Urinary bladder (tissue), 4 donors: Measurements from ENCODE around the gene GPC6. TPM values are rescaled to one million over a fixed set of nuclear protein-coding genes. Genes with fewer than 3 reads are reported as not detected.

ENCODE experiments used
- DNase-seq: peaks from one replicate; pipeline ENCODE4 v3.0.0-alpha.2; 2015; ENCODE audit errors: extremely low spot score
- H3K27ac ChIP-seq: one replicate; pipeline ENCODE4 v1.5.1; 2013; ENCODE audit warnings: low read depth, mild to moderate bottlenecking, moderate library complexity
- H3K36me3 ChIP-seq: one replicate; pipeline ENCODE4 v1.6.1; 2013; ENCODE audit warnings: mild to moderate bottlenecking, moderate library complexity; ENCODE audit not compliant: insufficient read depth
- H3K4me1 ChIP-seq: one replicate; pipeline ENCODE4 v1.6.1; 2013; ENCODE audit warnings: mild to moderate bottlenecking, moderate library complexity; ENCODE audit not compliant: insufficient read depth
- H3K4me3 ChIP-seq: one replicate; pipeline ENCODE4 v1.5.1; 2013; ENCODE audit warnings: low read depth, low read length
- WGBS: extraction: QIAGEN DNeasy Blood & Tissue Kit; methylation state at CpG from one replicate; pipeline ENCODE4 v1.1.7; 2013; 5-methylcytosine and 5-hydroxymethylcytosine counted together
- polyA plus RNA-seq: library from polyadenylated mRNA; stranded (reverse); fragments of 200-250 nt; gene quantifications from one replicate; pipeline ENCODE4 v1.2.3, GENCODE V29; 2013
- total RNA-seq: library from RNA; depleted of rRNA; stranded (reverse); fragments of >200 nt; gene quantifications from one replicate; pipeline ENCODE4 v1.2.3, GENCODE V29; 2014
- donor health status: healthy with polysubstance abuse.
- donor health status: healthy.

Gene GPC6
- total and polyA plus RNA-seq, 2 donors, result 8.8 to 126 TPM

DNA sequence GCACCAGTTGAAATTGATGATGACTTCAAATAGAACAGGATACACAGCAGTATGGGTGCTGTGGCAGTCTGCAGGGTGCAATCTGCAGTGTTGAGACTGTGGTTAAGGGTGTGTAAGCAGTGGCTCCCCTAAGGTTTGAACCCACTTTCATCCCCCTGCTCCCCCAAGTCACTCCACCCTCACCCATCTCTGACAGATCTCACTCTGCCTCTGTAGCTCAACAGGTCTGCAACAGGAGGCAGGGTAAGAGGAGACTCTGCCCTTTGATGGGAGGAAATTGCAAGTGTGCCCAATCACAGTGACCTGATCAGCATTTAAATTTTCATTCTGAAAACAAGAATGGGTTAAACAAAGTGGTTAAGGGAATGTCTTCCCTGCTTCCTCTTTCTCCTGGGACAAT, 1160.4 kb downstream of the GPC6 start:
- H3K36me3 ChIP-seq, result no peaks in the 10 kb centered on the region
- H3K4me1 ChIP-seq, result no peaks in the 10 kb centered on the region
- H3K4me3 ChIP-seq, result no peak overlapping the region
- DNase-seq, result no peak
- H3K27ac ChIP-seq, result no peak overlapping the region

DNA sequence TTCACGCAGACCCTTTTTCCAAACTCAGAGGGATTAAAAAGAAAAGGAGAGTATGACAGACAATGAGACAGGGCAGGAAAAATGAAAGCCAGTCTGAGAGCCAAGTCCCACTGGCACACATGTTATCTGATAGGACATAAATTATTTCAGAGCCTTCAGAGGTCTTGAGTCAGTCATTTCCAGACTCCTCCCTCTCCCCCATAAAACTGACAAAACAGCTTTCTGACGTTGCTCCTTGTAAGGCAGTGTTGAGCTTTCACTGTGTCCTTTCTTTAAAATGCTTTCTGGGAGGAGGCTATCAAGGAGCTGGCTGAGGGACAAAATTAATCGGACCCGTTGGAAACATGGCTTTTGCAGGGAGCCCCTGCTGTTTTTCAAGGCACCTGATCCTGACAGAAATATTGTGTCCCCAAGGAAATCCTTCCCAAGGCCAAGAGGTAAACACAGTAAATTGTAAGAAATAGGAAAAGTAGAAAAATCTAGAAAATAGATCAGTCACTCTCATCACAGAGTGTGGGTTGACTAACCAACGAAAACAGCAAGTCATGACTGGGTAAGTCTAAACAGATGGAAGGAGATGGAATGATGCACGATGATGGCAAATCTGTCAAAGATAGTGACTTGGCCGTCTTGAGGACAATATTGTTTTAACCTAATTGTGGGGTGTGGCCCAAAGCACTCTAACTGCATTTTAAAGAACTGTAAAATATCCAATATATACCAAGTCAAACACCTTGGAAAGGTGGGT, 1163.2 kb downstream of the GPC6 start:
- Histone ChIP-seq H3K4me3 (no peak overlapping the region), H3K4me1 (no peaks in the 10 kb centered on the region), H3K36me3 (no peaks in the 10 kb centered on the region), H3K27ac (no peak overlapping the region)
- DNase-seq, result no peak
- 41% methylated on average over 7 of the region's 7 CpGs for WGBS

DNA sequence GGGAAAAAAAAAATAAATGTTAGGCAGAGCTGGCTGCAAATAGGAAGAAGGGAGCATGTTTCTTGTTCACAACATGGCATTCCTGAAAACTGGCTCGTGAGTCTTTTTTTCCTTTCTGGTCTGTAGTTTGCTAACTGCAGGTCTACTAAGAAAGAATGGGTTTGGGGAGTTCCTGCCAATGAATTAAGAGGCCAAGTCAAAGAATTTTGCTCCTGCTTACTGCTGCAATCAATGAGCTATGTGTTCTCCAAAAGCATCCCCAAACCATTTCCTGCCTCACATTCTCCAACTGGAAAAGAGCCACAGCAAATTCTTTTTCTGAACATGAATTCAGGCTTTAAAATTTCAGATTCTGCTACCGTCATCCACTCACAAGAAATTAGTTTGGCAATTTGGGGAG, 1164.3 kb downstream of the GPC6 start:
- H3K27ac ChIP-seq, result no peak overlapping the region
- DNase-seq, result no peak
- H3K4me3 ChIP-seq, result no peak overlapping the region
- no peaks in the 10 kb centered on the region for H3K36me3 ChIP-seq
- H3K4me1 ChIP-seq, result no peaks in the 10 kb centered on the region
- 41% methylated on average over 2 of the region's 2 CpGs for WGBS

DNA sequence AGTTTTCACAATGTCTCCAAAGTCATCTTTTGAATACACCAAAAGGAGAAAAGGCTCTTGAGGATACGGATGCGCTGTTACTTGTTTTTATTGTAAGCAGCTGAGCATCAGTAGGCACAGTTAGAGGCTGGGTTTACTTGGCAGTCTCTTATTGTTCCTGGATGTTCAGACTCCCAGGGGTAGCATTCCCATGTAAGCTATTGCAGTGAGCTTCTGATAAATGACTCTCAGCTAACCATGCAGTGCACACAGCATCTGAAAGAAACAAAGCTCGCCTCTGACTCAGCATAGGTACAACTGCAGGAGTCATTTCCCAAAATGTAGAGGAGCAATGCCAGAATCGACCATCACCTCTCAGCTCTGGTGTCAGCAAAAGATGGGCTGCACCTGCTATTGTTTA, 1168.1 kb downstream of the GPC6 start:
- Histone ChIP-seq H3K4me3 (no peak overlapping the region), H3K4me1 (no peaks in the 10 kb centered on the region), H3K27ac (no peak overlapping the region), H3K36me3 (no peaks in the 10 kb centered on the region)
- 62% methylated on average over 4 of the region's 4 CpGs for WGBS
- DNase-seq, result no peak

DNA sequence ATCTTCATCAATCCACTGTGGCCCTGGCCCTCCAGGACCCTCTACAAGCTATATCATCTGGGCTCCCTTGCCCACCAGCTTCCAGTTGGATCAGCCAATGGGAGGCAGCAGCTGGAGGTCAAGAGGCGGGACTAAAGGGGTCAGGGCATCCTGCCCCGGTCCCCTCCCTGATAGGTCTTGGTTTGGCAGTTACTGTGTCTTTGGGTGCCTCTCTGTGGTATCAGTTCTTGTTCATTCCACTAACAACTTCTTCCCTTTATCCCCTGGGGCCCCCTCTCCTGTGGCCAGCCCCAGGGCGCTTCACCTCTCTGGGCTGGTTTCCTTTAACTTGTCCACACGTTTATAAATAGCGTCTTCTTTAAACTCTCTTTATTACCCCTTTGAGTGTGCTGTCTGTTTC, 1169.3 kb downstream of the GPC6 start:
- no peak for DNase-seq
- H3K36me3 ChIP-seq, result no peaks in the 10 kb centered on the region
- H3K4me3 ChIP-seq, result no peak overlapping the region
- no peak overlapping the region for H3K27ac ChIP-seq
- 60% methylated on average over 5 of the region's 5 CpGs for WGBS
- no peaks in the 10 kb centered on the region for H3K4me1 ChIP-seq

DNA sequence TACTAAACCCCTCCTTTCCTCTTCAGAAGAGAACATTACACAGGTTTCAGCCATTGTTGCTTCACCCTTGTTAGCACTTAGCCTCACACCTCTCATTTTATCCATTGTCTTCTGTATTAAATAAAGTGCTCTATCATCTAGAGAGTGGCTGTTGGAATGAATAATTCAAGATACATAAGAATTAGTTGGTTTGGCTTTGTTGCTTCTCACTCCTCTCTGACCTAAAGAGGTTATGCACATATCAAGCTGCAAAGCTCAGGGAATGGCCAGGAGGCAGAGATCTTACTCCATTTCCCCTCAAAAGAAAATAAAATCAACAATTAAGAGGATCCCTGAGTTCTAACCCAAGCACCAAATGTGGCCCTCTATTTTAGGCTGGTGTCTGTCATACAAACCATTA, 1173.2 kb downstream of the GPC6 start:
- Histone ChIP-seq H3K4me3 (no peak overlapping the region), H3K4me1 (no peaks in the 10 kb centered on the region), H3K27ac (no peak overlapping the region), H3K36me3 (peaks cover 2% of the 10 kb centered on the region)
- no peak for DNase-seq

DNA sequence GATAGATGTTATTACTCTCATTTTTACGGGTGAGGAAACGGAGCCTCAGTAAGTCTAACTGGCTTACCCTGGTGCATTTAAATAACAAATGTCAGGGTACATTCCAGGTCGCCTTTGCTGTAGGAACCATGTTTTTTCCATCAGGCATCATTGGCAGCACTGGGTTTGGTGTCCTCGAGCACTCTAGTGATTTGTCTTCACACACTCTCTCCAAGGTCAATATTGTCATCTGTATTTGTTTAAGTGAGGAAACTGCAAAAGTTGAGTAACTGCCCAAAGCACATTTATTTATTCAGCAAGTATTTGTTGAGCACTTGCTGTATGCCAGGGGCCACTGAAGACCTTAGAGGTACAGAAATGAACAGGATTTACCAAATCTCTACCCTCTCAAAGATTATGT, 1174.3 kb downstream of the GPC6 start:
- peaks cover 2% of the 10 kb centered on the region for H3K36me3 ChIP-seq
- 87% methylated on average over 4 of the region's 4 CpGs for WGBS
- H3K4me3 ChIP-seq, result no peak overlapping the region
- H3K4me1 ChIP-seq, result no peaks in the 10 kb centered on the region
- no peak for DNase-seq
- H3K27ac ChIP-seq, result no peak overlapping the region

DNA sequence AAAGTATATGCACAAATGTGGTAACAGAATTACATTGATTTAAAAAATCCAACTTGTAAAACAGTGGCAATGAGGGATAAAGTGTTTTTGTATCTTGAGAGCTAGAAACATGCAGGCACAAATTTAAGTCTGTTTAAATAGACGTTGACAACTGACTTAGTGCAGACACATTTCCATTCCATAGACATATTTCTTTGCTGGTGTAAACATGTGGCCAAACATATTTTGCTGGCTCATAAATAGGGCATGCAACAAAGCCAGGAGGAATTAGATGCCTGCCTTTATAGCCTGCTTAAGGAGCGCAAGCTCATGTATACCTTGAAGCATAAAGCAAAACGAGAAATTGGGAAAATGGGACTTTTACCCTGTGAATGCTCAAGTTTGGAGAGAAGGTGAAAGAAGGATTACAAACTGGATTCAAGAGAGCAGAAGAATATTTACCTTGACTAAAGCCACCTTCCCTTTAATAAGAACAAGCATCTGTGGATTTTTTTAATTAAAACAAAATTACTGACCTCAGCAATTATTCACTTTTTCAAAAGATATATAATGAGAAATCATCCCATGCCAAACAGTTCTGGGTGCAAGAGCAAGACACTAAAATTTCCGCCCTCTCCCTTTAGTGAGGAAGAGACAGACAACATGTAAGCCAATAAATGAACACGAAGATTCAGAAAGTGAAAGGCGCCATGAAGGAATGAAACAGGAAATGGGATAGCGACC, 1181.9 kb downstream of the GPC6 start:
- H3K36me3 ChIP-seq, result peaks cover 2% of the 10 kb centered on the region
- 68% methylated on average over 7 of the region's 7 CpGs for WGBS
- no peaks in the 10 kb centered on the region for H3K4me1 ChIP-seq
- no peak for DNase-seq
- no peak overlapping the region for H3K4me3 ChIP-seq
- no peak overlapping the region for H3K27ac ChIP-seq

DNA sequence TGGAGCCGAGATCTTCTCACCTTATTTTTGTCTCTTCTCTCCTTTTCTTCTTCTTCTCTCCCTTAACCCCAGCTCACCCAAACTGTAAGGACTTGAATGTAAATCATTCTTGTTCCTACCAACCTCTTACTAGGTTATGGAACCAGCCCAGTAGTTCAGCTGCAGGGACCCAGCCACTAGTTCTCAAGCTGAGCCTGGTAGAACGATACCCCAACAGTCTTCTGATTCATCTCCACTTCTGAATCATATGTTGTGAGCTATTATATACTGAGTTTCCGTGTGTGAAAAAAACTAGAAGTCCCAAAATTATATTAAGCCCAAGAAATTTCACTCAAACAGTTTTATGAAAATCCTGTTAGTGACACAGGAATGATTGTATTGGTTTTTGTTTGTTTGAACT, 1185.1 kb downstream of the GPC6 start:
- Histone ChIP-seq H3K27ac (no peak overlapping the region), H3K36me3 (no peaks in the 10 kb centered on the region), H3K4me1 (no peaks in the 10 kb centered on the region), H3K4me3 (no peak overlapping the region)
- WGBS, result 59% methylated on average over 3 of the region's 3 CpGs
- DNase-seq, result no peak

DNA sequence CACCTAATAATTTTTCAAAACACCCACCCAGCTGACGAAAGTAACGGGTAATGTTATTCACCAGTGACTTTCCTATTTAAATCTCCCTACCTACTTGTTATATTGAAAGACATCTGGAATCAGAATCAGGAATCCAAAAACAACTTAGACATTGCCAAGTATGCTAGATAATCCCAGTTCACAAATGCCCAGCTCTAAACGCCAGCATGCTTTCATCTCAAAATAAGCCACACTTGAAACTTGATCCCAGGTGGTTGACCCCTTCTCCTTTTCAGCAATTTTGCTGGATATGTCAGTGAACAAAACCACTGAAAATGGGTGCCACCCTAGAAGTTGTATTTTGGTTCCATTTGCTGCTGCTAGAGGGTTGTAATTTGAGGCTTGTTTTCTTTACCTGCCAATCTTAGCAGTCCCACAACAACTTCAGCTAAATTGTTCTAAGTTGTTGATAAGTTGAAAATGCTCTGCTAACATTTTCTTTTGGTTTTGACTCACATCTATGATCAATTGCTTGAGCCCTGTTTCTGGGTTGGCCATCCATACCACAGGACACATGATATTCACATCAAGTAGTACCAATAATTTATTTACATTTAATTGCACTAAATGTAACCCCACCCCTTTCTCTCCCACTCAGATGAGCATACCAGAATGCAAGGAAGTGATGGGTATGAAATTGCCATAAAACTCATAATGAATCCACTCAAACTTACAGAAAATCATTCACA, 1186.4 kb downstream of the GPC6 start:
- no peak for DNase-seq

DNA sequence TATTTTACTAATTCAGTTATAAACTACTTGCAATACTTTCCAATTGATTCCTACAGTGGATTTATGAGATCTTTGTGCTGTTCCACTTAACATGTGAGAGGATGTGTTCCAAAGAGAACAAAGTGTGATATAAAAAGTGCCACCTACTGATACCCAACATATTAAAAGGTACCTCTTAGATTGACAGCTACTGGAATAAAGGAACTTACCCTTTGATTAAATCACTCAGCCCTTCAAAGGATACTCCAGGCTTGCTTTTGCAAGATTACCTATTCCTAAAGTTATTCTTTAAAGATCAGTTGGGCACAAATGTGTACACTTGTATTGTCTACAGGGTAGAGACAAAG, 1187.0 kb downstream of the GPC6 start:
- Histone ChIP-seq H3K36me3 (no peaks in the 10 kb centered on the region), H3K4me3 (no peak overlapping the region), H3K27ac (no peak overlapping the region), H3K4me1 (no peaks in the 10 kb centered on the region)
- DNase-seq, result no peak

More for the DNA sequence above, 1186.4 kb downstream of the GPC6 start:
- no peak overlapping the region for H3K4me3 ChIP-seq
- H3K27ac ChIP-seq, result no peak overlapping the region
- WGBS, result 35% methylated on average over 3 of the region's 3 CpGs
- H3K4me1 ChIP-seq, result no peaks in the 10 kb centered on the region
- no peaks in the 10 kb centered on the region for H3K36me3 ChIP-seq

DNA sequence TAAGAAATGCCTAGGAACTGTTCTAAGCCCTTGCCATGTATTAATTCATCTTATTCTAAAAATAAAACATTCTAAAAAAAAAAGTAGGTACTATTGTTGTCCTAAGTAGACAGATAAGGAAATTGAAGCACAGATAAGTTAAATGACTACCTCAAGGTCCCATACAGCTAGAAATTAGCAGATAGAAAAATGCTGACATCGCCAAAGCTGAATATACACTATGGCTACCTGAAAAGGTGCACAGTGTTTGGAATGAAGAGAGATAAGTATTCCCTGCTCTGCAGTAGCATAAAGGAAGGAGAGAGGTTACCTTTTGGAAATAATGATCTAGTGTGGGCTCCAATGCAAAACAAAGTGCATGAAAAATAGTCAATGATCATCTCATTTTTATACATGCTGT, 1187.5 kb downstream of the GPC6 start:
- DNase-seq, result no peak

DNA sequence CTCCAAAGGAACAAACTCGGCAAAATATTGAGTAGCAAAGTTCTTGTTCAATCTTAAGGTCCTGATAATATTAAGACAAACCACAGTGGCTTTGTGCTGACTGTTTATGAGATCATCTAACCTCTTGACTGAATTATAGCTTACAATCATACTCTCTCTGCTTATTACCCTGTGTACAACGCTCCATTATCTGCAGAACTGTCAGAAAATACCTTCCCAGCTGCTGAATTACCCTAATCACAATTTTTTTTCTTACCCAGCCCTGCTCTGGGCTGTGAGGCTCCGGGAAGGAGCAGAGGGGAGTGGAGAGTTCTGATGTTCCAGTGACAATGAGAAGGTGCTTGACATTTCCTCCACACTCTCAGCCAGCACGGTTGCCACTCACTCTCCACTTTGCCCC, 1188.1 kb downstream of the GPC6 start:
- Histone ChIP-seq H3K4me3 (no peak overlapping the region), H3K27ac (no peak overlapping the region), H3K4me1 (no peaks in the 10 kb centered on the region), H3K36me3 (no peaks in the 10 kb centered on the region)
- DNase-seq, result no peak
- WGBS, result 26% methylated on average over 4 of the region's 4 CpGs

More for the DNA sequence above, 1187.5 kb downstream of the GPC6 start:
- 96% methylated on average over 1 of the region's 1 CpG for WGBS
- Histone ChIP-seq H3K4me3 (no peak overlapping the region), H3K36me3 (no peaks in the 10 kb centered on the region), H3K4me1 (no peaks in the 10 kb centered on the region), H3K27ac (no peak overlapping the region)
